IPS-NIHi7 (cell line): ENCODE measurements around the gene CAV2.
"Not testable (repeated sequence)": the region's sequence is repeated elsewhere in the genome, so short reads cannot be mapped to it uniquely, and the experiment has no call there.

Experiments
- DNase-seq: peaks from one replicate; pipeline ENCODE4 v3.0.0; 2012; ENCODE audit warnings: mixed read lengths; ENCODE audit errors: extremely low spot score

The CAV2 gene, protein sequence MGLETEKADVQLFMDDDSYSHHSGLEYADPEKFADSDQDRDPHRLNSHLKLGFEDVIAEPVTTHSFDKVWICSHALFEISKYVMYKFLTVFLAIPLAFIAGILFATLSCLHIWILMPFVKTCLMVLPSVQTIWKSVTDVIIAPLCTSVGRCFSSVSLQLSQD

DNA sequence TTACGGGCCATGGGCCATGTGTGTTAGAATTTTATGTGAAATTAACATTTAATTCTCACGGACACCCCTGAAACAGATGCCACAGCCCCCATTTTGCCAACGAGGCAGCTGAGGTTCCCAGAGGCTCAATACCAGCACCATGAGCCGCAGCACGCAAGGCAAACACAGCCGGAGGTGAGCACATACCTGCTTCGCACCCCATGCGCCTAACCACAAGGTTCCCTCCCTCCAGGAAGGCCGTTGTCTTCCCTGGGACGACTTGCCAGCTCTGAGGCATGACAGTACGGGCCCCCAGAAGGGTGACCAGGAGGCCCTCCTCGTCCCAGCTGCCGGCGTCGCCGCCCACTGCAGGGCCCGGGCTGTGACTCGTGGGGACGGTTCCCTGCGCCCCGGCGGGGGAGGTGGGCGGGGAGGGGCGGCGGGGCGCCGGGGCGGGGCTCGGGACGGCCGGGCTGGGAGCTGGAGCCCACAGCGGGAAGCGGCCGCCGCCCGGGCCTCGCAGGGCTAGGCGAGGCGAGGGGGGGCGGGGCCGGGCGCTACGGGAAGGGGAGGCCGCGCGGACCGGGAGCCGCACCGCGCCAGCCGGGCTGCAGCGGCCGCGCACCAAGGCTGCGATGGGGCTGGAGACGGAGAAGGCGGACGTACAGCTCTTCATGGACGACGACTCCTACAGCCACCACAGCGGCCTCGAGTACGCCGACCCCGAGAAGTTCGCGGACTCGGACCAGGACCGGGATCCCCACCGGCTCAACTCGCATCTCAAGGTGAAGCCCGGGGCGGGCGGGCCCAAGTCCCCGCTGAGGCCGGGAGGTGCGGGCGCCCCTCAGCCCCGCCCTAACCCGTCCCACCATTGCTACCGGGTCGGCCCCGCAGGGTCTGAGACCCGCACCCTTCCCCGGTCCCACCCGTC is at the start of gene CAV2:
TSS of gene CAV2 (plus strand) at position 571 of the 910 bp plus-strand sequence. CDS start at position 615, 44 bp downstream.
- DNase-seq: peak; percentile 72

DNA sequence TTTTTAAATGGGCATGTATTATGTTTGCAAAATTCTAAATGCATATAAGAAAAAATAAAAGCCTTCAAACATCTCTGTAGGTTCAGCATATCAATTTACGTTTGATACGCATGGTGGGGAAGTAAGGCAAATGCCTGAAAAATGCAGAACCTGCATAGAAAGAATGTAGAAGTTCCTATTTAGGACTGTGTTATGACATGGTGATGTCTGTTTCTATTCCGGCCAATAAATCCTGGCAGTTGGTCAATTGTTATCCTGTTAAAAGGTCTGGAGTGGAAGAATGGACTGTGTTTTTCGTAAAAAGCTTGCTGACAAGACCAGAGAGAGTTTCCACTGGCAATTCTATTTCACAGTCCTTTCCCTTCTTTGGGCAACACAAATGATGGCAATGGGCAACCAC is 49.6 kb upstream of the CAV2 start:
- no peak for DNase-seq

DNA sequence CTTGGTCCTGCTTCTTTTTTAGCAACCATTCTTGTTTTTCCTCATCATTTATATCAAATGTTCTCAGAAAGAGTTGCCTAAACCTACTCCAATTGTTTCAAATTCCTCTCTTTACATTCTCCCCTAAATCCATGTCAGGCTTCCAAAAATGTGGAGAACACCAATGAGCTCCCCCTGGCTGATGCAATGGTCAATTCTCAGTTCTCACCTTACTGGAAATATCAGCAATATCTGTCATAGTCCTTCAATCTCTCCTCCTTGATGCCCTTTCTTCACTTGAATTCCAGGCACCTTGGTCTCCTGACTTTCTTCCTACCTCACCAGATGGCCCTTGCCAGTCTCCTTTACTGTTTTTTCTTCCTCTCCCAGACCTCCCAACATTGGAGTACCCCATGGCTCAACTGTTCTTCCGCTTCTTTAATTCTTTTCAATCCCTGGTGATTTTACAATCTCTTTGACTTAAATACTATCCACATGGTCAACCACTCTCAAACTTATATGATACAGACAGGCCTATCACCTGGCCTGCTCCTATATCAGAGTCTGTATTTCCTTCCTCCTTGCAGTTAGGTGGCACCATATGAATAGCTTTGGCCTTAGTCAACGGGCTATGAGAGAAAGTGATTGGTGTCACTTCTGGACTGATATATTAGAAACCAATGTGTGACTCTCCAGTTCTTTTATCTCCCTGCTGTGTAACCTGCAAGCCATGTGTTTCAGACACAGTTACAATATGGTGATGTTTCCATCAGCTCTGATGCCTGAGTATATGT is 47.4 kb upstream of the CAV2 start:
- DNase-seq: no peak

DNA sequence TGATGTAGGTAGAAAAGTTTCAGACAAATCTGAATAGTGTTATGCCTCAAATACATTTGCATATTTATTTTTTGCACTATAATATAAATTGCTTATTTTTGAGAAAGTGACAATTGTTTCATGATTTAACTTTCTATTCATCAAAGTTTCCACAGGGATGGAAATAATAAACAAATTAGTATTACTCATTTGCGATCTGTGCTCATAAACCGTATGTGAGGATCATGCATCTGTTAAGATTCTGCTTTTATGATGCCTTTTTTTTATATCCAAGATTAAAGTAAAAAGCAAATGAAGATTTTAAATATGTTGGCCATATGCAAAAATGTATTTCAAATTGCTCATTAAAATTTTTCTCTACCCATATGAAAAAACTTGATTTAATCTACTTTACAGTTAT is 45.2 kb upstream of the CAV2 start:
- no peak for DNase-seq

DNA sequence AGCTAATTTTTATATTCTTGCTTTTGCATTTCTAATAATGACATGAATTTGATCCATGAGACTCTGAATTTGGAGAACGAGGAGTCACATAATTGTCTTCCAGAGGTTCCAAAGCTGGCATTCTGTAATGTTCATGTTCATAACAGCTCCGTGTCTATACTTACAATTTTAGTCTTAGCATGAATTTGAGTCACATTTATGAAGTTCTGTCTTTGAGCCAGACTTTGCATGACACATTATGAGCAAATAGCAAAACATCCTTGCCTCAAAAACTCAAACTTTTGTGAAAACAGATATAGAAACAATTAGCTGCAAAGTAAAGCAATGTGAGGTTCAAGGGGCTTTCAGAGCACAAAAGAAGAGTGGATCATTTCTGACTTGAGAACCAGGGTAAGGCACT is 44.5 kb upstream of the CAV2 start:
- no peak for DNase-seq

DNA sequence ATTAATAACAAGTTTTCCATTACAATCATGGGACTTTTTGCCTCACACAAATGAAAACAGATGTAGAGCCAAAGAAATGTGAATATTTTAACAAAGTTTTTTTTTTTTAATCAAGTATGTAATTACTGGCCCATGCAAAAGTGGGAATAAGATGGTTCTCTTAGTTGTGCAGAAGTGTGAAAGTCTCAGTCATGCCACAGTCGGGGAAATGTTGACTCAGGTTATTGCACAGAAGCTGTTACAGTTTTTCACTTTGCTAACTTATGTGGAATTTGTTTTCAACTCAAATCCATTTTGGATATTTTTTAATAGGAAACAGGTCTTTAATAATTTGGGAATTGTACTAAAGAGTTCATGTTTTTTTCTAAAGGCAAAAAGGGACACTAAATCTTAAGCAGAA is 44.0 kb upstream of the CAV2 start:
- DNase-seq: no peak

DNA sequence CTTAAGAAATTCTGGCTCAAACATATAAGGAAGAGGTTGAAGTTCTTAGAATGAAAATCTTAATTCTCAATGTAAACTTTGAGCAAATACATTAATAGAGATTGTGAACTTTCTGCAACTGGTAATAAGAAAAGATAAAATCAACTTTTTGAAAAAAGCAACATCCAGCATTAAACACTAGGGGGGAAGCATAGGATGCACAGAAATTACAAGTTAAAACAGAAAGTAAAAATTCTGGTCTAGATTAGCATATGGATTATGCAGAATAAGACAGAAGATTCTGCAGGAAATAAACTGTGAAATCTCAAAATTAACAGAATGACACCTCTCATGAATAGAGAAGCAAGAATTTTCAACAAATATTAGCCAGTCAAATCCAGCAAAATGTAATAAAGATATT is 38.0 kb upstream of the CAV2 start:
- no peak for DNase-seq

DNA sequence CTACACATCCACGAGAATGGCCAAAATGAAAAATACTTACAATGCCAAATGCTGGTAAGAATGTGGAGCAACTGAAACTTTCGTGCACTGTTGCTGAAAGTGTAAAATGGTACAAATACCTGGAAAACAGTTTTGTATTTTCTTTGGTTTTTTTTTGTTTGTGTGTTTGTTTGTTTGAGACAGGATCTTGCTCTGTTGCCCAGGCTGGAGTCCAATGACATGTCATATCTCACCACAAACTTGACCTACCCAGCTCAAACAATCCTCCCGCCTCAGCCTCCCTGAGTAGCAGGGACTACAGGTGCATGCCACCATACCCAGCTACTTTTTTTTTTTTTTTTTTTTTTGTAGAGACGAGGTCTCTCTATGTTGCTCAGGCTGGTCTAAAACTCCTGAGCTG is 35.6 kb upstream of the CAV2 start:
- no peak for DNase-seq

DNA sequence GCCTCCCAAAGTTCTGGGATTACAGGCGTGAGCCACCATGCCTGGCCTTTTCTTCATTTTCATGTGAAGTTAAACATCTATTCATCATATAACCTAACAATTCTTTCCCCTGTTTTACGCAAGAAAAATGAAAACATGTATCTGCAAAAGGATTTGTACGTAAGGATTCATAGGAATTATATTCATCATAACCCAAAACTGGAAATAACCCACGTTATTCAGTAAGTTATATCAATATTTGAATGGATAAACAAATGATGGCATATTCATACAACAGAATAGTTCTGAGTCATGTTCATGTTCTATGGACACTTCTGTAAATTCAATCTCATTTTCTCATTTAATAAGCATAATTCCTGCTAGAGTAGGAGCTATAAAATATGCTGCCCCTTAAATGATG is 35.2 kb upstream of the CAV2 start:
- DNase-seq: no peak

DNA sequence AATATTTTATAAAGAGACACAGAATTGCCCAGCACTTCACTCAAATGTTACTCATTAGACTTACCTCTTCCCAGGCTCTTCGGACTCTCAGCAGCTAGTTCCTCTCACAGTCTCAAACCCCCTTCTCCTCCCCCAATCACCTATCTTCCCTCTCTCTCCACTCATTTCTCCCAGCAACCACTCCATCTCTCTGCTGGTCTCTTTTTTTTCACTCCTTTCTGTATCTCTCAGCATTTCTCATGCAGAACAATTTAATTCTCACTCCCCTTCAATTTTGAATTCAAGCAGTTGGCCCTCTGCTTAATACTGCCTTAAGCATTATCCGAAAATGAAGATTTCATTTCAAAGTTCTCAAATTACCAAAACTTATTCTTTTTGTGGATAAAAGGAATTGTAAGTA is 34.4 kb upstream of the CAV2 start:
- DNase-seq: no peak

DNA sequence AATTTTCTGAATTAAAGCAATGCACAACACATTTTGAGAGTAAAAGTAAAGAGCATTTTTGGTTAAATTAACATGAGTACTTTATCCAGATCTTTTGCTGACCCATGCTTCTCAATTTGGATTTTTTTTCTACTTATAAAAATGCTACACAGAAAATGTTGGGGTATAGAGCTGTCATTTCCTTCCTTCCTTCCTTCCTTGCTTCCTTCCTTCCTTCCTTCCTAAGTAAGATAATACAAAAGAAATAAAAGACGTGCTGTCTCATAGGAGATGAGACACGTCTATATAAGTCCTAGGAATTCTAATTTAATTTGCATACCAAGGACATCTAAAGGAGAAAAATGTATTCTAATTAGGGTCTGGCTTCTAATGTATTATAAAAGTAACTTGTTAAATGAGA is 31.0 kb upstream of the CAV2 start:
- no peak for DNase-seq

DNA sequence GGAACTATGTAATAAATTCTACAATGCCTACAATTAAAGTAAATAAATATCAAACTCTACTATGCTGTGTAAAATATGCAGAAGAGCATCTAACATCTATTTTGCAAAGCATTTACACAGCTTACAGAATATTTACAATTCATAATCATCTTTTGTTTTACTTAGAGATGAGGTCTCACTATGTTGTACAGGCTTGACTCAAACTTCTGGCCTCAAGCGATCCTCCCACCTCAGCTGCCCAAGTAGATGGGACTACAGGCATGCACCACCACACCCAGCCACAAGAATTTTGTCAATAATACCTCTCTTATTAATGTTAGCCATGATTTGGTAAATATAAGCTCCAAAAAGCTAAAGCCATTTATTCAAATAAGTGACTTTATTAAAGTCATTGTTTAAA is 21.9 kb upstream of the CAV2 start:
- DNase-seq: no peak

DNA sequence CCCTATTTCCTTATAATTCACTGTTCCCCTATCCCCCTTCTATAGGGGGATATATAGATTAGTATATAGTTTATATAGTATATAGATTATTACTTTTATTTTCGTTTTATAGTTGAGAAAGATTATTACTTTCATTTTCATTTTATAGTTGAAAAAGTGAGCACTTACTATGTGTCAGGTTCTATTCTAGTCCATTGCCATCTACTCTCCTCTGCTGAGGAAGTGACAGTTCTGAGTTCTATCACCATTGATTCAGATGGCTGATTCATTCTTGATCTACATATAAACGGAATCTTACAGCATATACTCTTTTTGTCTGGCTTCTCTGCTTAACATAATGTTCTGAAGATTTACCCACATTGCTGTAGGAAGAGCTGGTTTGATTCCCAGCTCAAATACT is 20.7 kb upstream of the CAV2 start:
- no peak for DNase-seq

DNA sequence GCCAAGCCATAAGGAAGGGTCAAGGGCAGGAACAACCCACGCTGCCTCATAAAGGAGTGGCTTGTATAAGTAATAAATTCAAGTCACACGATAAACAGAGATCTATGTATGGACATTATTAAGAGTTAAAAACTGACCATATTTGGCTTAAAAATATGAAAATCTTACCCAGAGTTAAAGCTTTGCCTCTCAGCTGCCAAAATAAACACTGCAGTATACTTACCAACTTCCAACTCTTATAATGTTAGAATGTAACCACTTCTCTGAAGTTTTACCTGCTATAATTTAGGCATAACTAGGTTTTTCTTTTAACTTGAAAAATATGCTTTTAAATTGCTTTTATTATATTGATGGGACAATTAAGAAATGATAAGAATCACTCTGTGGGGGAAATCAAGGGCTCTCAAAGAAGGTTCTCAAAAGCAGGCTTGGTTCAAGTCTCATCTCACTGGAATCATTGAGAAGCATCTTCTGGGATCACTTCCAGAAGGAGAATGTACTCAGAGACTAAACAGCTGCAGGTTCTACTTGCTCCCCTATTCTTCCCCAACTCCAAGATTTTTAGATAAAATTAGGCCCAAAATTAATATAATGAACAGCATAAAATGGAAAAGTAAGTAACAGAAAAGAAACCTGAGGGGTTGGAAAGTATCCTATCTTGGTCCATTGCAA is 16.1 kb upstream of the CAV2 start:
- no peak for DNase-seq

DNA sequence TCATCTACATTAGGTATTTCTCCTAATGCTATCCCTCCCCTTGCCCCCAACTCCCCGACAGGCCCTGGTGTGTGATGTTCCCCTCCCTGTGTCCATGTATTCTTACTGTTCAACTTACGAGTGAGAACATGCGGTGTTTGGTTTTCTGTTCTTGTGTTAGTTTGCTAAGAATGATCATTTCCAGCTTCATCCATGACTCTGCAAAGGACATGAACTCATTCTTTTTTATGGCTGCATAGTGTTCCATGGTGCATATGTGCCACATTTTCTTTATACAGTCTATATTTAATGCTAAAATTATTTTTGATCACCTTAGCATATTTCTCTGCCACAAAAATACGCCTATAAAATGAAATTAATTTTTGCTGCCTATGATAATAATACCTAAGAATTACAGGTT is 15.1 kb upstream of the CAV2 start:
- not testable (repeated sequence) for DNase-seq

DNA sequence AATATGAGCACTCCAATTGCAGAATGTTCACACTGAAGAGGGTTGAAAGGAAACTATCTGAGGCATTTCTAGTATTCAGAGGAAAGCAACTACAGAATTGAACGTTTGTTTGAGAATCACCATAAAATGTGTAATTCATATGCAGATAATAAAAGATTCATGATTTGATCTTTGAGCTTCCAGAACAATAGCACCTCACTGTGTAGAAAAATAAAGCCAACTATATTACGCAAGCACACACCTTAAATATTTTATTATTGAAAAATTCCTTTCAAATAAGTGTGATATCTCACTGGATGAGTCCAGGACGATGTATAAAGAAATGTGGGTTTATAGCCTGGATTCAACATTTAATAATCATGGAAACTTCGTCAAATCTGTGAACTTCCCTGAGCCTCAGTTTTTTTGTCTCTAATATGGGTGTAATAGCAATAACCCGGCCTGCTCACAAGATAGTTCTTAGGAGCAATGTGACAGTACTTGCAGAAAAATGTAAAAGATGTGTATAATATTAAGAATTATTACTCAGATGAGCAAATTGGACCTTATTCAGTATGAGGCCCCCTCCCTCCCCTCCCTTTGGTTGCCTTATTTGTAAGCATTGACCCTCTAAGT is 11.5 kb upstream of the CAV2 start:
- no peak for DNase-seq

DNA sequence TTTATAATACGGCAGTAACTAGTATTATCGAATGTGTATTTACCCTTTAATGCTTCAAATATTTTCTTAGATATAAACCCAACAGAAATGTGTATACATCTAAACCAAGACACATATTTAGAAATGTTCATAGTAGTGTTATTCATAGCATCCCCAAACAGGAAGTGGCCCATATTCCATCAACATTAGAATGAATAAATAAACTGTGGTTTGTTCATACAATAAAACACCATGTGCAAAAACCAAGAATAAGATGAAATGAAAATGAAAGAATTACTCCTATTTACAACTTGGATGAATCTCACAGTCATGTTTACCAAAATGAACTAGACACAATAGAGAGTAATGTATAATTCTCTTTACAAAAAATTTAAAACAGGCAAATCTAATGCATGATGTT is 9.2 kb upstream of the CAV2 start:
- DNase-seq: no peak

DNA sequence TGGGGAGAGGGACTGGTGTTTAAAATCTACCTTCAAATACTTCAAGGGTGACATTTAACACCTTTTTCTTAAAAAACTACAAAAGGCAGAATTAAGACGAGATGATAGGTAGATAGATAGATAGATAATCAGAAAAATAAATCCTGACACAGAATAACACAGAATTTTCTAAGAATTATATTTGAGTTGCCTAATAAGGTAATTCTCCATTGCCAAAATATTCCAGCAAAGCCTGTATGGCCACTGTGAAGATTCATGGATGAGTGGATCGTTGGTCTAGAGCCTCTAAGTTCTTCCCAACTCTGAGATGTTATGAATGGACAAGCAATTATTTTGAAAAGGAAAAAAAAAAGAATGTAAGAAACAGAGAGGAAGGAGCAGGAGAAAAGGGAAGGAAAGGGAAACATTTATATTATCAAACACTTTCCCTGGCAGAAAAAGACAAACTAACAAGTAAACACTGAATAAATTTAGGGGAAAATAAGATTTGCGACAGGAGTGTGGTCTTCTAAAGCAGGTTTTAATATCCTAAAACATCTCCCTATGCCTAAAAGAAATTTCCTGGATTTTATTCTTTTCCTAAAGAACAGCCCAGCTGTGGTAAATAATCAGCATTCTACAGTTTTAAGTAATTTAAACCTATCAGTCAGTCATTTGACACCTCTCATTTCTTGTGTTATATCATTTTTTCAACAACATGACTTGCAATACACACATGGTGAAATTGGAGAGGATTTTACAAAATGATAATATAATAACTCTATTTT is 7.5 kb upstream of the CAV2 start:
- no peak for DNase-seq

DNA sequence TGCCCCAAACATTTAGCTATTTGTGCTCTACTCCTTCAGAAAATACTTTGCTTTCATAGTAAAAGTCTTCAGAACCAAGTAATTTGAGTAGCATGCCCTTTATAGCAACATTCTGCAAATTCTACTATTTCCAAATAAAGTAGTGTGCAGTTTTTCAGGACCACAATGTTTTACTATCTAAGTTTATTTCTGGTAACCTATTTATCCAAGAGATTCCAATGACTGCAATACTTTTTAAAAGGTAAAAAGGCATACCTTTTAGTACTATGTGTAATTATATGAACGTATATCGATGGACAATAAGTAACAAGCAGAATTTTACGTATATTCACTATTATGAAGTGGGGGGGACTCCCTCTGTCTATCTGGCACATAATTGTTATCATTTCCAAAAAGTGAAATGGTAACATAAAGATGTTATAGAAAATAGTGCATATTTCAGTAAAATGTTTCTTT is 6.9 kb upstream of the CAV2 start:
- DNase-seq: no peak

DNA sequence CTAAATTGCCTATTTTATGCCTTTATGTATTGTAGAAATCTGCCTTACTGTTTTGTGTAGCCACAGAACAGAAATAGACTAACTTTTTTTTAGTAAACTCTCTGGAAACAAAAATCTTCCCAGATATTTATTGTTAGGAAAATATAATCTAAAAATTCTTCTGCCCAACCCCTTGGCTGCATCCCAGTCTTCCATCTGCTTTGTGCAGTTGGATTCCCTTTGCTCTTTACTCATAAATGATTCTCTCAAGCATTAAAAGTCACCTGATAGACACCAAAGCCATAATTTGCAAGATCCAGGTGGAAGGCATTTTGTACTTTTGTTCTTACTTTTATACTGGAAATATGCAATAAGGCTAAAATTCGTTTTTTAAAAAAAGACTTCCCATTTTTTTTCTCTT is 6.1 kb upstream of the CAV2 start:
- DNase-seq: no peak

DNA sequence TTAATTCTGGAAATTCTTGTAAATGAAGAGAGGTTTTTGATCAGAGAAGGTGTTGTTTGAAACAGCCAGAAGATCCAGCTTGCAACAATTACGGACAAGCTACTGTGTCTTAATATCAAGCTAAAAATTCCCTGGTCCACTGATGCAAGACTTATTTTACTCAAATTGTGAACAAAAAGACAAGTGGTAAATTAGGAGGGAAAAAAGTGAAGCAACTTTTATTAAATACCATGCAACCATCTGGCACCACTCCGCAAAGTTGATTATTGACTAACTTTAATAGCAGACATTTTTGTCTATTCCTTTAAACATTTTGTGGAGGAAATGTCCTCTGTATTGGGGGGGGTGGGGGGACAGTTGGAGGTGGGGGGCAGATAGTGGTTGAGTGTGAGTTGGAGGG is 5.1 kb upstream of the CAV2 start:
- no peak for DNase-seq
